NCI-H510A (cell line): Measurements from ENCODE around the gene RABL2A.
"Not testable (repeated sequence)": the region's sequence is repeated elsewhere in the genome, so short reads cannot be mapped to it uniquely, and the experiment has no call there.

Source experiments
- DNase-seq: peaks from one replicate; lab custom pipeline; 2025; lab: John Stamatoyannopoulos, UW

Gene RABL2A

GRCh38 chr2:113685471-113685870 lies 58.4 kb downstream of the RABL2A start:
- DNase-seq: no peak

DNA sequence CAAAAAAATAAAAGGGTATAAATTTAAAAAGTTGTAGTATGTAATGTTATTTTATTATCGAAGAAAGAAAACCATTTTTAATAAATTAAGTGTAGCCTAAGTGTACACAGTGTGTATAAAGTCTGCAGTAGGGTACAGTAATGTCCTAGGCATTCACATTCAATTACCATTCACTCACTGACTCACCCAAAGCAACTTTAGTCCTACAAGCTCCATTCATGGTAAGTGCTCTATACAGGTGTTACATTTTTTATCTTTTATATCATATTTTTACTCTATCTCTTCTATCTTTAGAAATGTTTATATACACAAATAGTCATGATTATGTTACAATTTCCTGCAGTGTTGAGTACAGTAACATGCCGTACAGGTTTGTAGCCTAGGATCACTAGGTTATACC lies 59.5 kb downstream of the RABL2A start:
- DNase-seq: no peak

GRCh38 chr2:113690871-113691270 lies 63.8 kb downstream of the RABL2A start:
- DNase-seq: not testable (repeated sequence)
